CD4-positive, alpha-beta T cell treated with Interleukin-15 for 1 hour (primary cell): ENCODE results near the gene OR1F1.
"Not testable (repeated sequence)": the region's sequence is repeated elsewhere in the genome, so short reads cannot be mapped to it uniquely, and the experiment has no call there.

ENCODE experiments used
- DNase-seq: peaks from one replicate; pipeline ENCODE4 v3.0.0-alpha.2; 2020

Gene OR1F1

GRCh38 chr16:3187798-3188674 lies at the start of gene OR1F1:
TSS of gene OR1F1 (plus strand) at chr16:3188204.
- peak; percentile 60 for DNase-seq

- no peak for DNase-seq
Observed at GRCh38 chr16:3138342-3138741, 49.7 kb upstream of the OR1F1 start.

GRCh38 chr16:3138823-3139426 lies 49.1 kb upstream of the OR1F1 start:
- DNase-seq = no peak

GRCh38 chr16:3139561-3139960 lies 48.4 kb upstream of the OR1F1 start:
- not testable (repeated sequence) for DNase-seq

- DNase-seq = no peak
Observed at GRCh38 chr16:3140603-3141427, 47.2 kb upstream of the OR1F1 start.

- DNase-seq = no peak
Observed at GRCh38 chr16:3141781-3142311, 46.2 kb upstream of the OR1F1 start.

GRCh38 chr16:3142327-3142726 lies 45.7 kb upstream of the OR1F1 start:
- DNase-seq = no peak

- no peak for DNase-seq
Observed at GRCh38 chr16:3142770-3143169, 45.2 kb upstream of the OR1F1 start.

- DNase-seq = no peak
Observed at GRCh38 chr16:3143189-3143588, 44.8 kb upstream of the OR1F1 start.

GRCh38 chr16:3143598-3144320 lies 44.2 kb upstream of the OR1F1 start:
- no peak for DNase-seq

GRCh38 chr16:3144321-3144983 lies 43.6 kb upstream of the OR1F1 start:
- no peak for DNase-seq

- DNase-seq = no peak
Observed at GRCh38 chr16:3145151-3145550, 42.9 kb upstream of the OR1F1 start.

- DNase-seq = no peak
Observed at GRCh38 chr16:3145660-3146059, 42.3 kb upstream of the OR1F1 start.

GRCh38 chr16:3147046-3147756 lies 40.8 kb upstream of the OR1F1 start:
- no peak for DNase-seq

- DNase-seq = no peak
Observed at GRCh38 chr16:3147757-3148104, 40.3 kb upstream of the OR1F1 start.

- DNase-seq = no peak
Observed at GRCh38 chr16:3148256-3149192, 39.5 kb upstream of the OR1F1 start.

GRCh38 chr16:3149193-3149530 lies 38.8 kb upstream of the OR1F1 start:
- DNase-seq = no peak

- peak; percentile 56 for DNase-seq
Observed at GRCh38 chr16:3149630-3150345, 38.2 kb upstream of the OR1F1 start.

GRCh38 chr16:3150346-3151218 lies 37.4 kb upstream of the OR1F1 start:
- DNase-seq = peak; percentile 96
